GM19438 (cell line): ENCODE measurements around the gene HS6ST3.

Source experiments
- ATAC-seq: cut with Tn5 transposase; IDR thresholded peaks from one replicate; pipeline ENCODE4 v1.9.1; 2021; ENCODE audit warnings: low read depth; ENCODE audit not compliant: unreplicated experiment

The HS6ST3 gene

DNA sequence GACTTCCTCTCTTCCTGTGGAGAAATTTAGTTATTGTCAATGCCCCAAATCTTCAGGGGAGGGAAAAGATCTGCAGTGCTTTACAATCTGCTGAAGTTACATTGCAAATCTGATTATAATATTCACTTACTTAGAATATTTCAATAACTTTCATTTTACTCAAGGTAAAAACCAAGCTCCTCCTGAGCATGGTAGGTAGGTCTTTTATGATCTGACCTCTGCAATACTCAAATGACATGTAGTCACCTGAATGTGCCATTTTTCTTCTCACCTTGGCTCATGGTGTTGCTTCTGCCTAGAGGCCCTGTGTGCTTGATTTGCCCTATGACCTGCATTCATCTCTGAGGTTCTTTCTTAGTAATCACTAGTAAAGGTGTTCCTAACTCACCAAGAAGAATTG is 331.4 kb downstream of the HS6ST3 start:
- no peak for ATAC-seq

GRCh38 chr13:96422002-96422401 is 332.1 kb downstream of the HS6ST3 start:
- ATAC-seq = no peak

- ATAC-seq = no peak
Observed at GRCh38 chr13:96426167-96426566, 336.3 kb downstream of the HS6ST3 start.

- no peak for ATAC-seq
Observed at GRCh38 chr13:96428911-96429310, 339.0 kb downstream of the HS6ST3 start.

DNA sequence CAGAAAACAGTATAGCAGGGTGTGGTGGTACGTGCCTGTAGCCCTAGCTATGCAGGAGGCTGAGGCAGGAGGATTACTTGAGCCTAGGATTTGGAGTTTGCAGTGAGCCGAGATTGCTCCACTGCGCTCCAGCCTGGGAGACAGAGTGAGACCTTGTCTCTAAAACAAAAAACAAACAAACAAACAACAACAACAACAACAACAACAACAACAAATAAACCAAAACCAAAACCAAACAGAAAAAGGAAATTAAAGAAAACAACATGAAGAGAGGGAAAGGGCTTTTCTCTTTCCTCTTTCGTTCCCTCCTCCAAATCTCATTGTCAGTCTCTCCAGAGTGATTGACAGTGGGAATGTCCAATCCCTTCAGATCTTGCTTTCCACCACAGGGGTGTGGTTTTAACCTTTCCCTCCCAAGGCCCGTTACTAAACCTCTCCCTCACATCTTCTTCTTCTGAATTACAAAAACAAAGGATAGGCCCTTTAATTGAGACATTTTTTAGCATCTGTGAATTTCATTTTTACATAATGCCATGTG is 341.2 kb downstream of the HS6ST3 start:
- no peak for ATAC-seq

DNA sequence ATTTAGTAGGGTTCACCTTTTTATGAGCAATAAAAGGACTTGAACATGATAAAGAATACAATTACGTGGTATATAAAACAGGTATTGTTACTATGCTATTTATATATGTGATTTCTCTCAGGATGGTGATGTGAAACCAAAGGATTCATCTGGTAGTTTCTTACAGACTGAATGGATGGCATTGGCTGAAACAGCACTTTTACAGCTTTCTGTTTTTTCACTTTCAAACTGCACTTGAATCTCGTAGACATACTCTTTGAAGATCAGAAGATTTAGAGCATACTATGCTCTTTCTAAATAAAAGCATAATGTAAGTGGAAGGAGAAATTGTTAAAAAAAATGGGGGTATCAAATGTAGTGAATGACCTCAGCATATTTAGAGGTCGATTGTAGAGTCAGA is 354.8 kb downstream of the HS6ST3 start:
- ATAC-seq = no peak

- ATAC-seq = no peak
Observed at GRCh38 chr13:96449920-96450319, 360.0 kb downstream of the HS6ST3 start.

DNA sequence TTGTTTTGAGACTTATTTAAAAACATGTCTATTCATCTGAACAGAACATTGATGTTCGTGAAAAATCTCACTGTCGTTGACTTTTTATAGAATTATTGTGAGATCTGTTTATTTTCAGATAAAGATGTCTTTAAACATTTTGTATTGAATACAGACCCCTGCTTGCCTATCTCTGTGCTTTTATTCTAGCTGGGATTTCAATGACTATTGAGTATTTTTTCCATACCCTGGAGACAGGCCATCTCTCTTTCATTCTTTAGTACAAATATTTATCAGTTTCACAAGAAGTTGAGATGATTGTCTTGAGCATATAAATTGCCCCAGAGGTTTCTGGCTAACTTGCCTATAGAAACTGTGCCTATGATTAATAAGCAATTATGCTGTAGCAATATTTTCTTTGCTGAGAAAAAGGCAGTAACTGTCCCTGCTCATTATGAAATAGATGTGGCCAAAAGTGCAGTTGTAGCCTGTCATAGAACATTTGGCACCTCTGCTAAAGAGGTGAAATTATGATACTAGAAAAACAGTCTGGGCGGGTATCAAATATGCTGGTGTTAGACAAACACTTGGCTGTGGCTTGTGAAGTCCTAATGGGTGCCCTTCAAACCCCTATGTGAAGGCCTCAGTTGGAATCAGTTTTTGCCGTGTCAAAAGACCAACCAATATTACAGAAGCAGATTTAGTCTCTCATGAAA is 360.6 kb downstream of the HS6ST3 start:
- no peak for ATAC-seq

DNA sequence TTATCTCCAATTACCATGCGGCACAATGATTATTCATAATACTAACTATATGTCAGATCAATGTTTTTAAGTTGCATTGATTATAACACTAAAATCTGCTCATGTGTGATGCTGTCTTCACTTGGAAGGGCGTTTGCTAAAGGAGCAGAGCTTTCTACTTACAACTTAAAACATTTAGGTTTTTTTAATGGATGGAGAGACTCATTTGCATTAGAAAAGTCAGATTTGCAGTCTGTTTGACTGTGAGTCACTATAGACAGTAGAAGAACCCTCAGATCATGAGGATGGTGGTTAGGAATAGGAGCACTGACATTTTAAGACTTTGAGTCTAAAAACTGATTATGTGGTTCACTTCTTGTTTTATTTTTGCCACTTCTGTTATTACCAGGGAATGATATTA is 364.6 kb downstream of the HS6ST3 start:
- ATAC-seq = no peak

GRCh38 chr13:96460609-96461008 is 370.7 kb downstream of the HS6ST3 start:
- ATAC-seq = no peak

DNA sequence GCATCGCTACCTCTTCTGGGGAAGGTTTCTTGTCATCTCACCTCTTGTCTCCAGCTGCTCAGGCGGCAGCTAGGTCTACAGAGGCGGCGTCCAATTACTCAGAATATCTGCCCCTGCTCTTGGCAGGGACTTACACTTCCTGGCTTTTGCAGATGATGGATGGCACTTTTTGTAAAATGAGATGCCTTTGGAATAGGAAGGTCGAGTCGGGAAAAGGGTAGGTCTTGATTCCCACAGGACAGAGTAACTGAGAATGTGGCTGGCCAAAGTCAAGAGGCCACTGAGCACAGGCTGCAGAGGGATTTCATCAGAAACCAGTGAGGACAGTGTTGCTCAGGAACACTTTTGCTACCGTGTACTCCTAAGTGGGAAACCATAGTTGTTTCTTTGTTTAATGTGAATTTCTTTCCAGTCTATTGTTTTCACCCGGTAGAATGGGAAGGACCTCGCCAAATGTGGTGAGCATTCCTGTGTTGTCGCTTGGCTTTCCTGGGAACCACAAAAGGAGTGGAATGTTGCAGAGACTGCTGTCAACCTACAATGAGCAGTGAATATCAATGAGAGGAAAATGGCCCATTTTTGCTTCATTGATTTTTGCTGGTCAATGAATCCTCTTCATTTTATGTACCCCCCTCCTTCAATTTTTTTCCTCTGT is 383.7 kb downstream of the HS6ST3 start:
- ATAC-seq = no peak

DNA sequence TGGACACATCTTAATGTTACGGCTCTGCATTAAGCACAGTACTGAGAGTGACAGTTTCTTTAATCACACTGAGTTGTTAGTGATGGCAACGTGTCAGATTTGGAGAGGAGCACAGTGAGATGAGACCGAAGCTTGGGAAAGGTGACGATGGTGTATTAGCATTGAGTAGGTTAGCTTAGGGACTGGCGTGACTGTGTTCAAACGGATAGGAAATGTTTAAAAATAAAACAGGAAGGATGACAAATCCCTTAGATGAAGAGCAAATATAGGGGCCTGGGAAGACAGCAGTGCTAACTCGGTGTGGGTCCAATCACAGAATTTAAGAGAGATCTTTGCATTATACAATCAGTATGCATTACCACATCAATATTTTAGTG is 384.3 kb downstream of the HS6ST3 start:
- no peak for ATAC-seq

DNA sequence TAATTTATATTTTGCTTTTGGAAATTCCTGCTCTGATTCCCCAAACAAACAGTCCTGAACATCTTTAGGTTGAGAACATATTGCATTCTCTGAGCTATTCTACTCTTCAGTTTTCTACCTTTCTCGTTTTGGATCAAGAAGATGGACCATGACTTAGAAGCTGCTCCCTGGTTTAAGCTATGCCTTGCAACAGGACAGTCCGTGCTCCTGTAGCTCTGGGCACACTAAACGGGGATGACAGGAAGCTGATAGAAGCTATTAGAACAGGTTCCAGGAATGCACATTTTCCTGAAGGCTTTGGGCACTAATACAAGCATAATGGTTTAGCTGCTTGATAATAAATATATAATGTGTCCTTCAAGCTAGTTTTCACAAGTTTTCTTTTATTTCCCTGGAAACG is 385.2 kb downstream of the HS6ST3 start:
- ATAC-seq = no peak

DNA sequence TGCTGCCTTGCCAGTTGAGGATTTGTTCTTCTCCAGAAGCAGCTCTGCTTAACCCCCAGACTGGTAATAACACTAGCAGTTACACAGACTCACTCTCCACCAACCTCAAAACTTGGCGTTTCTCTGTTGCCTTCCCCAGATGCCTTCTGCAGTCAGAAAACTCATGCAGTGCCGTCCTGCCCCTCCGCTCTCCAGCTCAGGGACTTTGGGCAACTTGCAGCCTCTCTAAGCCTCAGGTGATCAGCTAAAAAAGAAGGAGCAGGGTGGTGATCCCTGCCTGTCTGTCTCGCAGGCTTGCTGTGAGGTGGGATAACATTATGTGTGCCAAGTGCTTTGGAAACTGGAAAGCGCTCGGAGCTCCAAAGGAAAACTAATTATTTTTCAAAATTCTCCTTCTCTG is 391.6 kb downstream of the HS6ST3 start:
- no peak for ATAC-seq

GRCh38 chr13:96490496-96490989 is 400.6 kb downstream of the HS6ST3 start:
- ATAC-seq = no peak

GRCh38 chr13:96491103-96491502 is 401.2 kb downstream of the HS6ST3 start:
- no peak for ATAC-seq

DNA sequence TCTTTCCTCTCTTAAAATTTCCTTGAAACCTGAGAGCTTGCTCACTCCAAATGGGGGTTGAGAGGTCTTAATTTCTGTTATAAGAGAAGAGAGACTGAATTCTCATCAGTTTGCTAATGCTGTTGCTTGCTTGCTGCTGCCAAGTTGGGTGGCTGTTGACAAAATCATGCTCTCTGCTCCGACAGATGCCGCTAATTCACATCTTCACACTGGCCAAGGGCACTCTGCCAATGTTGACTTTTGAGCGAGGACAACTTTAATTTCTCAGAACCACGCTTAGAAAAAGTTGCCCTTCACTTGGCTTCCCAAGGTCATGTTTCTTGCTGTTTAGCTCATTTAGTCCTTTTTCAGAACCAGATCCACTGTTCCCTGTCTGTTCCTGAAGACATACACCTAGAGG is 402.9 kb downstream of the HS6ST3 start:
- no peak for ATAC-seq

DNA sequence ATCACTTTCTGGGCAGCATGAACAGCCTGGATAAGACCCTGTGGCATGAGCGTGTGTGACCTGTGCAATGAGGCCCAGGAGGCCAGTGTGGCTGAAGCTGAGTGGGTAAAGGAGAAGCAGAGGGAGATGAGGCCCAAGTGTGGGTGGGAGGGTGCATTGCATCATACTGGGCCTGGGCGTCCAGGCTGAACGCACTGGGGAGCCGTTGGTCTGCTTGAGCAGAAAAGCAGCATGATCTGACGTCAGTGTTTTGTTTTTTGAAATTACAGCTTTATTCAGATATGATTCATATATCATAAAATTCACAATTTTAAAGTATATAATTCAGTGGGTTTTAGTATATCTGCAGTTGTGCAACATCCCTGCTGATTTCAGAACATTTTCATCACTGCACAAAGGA is 409.7 kb downstream of the HS6ST3 start:
- no peak for ATAC-seq

GRCh38 chr13:96500953-96501352 is 411.0 kb downstream of the HS6ST3 start:
- ATAC-seq = no peak

DNA sequence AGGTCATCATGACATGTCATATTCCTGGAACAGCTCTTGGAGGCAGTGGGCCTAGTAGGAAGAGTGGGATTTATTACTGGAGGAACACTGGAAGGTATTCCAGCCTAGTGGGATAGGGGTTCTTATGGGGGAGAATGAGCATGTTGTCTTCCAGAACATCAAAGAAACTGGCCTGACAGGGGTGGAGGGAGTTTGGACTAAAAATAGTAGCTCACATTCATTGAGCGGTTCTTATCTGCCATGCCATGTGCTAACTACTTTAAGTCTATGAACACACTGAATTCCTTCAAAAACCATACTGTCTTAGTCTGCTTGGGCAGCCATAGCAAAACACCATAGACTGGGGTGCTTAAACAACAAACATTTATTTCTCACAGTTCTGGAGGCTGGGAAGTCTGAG is 413.6 kb downstream of the HS6ST3 start:
- ATAC-seq = no peak

DNA sequence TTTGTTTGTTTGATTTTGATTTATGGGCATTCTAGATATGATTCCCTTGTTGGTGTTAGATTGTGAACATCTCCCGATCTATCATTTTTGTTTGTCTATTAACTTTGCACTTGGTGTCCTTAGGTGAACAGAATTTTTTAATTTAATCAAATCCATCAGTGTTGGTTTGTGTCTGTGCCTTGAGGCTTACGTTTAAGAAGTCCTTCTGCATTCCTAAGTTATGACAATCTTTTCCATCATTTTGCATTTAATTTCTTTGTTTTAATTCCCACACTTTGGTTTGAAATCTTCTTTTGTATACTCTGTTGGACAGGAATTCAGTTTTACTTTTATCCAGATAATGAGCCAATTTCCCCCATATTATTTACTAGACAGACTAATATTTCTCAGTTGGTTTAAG is 421.7 kb downstream of the HS6ST3 start:
- ATAC-seq = no peak

DNA sequence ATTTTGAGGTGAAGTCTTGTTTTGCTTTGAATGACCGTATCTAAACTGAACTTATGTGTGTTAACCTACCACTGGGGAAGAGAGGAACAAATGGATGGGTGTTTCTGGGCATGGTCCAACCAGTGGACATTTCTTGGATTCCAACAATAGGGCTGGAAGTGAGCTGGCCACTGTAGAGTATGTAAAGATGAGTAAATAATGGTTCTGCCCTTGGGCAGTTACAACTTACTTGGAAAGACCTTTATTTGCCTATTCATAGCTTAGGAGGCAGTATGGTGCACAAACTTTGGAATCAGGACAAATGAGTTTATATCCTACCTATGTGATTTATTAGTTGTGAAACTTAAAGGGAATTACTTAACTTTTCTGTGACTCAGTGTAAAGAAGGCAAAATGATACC is 429.5 kb downstream of the HS6ST3 start:
- no peak for ATAC-seq
